Activated T-cell treated with anti-CD3 and anti-CD28 coated beads, Interleukin-2, amount 50 U/mL, for 48 hours (primary cell): ENCODE measurements around the gene APOE.
"Not testable (repeated sequence)": the region's sequence is repeated elsewhere in the genome, so short reads cannot be mapped to it uniquely, and the experiment has no call there.

Source experiments
- DNase-seq, 2 experiments: peaks; one replicate each; pipeline ENCODE4 v3.0.0-alpha.2; 2020

Gene APOE

GRCh38 chr19:44905437-44906160 is at the start of gene APOE:
Gene APOE, plus strand, starts transcription at chr19:44905796. Its CDS starts 829 bp downstream, at chr19:44906625.
- DNase-seq, result peak; percentile 42 to 47

GRCh38 chr19:44856421-44857083 is 49.0 kb upstream of the APOE start:
- no peak for DNase-seq

GRCh38 chr19:44857837-44858236 is 47.8 kb upstream of the APOE start:
- DNase-seq, result no peak

DNA sequence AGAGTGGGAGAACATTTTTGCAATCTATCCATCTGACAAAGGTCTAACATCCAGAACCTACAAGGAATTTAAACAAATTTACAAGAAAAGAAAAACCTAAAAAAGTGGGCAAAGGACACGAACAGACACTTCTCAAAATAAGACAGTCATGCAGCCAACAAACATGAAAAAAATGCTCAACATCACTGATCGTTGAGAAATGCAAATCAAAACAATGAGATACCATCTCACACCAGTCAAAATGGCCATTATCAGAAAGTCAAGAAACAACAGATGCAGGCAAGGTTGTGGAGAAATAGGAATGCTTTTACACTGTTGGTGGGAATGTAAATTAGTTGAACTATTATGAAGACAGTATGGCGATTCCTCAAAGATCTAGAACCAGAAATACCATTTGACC is 44.0 kb upstream of the APOE start:
- DNase-seq, result not testable (repeated sequence)

DNA sequence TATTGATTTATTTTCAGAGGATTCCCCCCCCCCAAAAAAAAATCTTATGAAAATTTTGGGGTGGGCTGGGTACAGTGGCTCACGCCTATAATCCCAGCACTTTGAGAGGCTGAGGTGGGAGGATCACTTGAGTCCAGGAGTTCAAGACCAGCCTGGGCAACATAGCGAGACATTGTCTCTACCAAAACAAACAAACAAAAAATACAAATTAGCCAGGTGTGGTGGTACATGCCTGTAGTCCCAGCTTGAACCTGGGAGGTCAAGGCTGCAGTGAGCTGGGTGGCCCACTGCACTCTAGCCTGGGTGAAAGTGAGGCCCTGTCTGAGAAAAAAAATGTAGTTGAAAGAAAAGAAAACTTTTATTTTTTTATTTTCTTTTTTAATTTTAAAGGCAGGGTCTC is 41.6 kb upstream of the APOE start:
- DNase-seq, result no peak

- no peak for DNase-seq
These were observed 40.3 kb upstream of the APOE start for GRCh38 chr19:44865196-44865767.

DNA sequence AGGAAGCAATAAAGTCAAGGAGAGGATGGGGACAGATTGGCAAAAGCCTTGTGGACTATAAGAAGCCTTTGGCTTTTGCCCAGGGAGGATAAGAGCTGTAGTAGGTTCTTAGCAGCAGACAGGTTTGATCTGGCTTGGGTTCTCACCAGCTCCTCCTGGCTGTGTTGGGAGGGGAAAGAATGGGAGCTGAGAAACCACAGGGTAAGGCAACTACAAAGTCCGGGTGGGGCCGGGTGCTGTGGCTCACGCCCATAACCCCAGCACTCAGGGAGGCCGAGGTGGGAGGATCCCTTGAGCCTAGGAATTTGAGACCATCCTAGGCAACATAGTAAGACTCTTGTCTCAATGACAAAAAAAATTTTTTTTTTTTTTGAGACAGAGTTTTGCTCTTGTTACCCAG is 38.9 kb upstream of the APOE start:
- no peak for DNase-seq

DNA sequence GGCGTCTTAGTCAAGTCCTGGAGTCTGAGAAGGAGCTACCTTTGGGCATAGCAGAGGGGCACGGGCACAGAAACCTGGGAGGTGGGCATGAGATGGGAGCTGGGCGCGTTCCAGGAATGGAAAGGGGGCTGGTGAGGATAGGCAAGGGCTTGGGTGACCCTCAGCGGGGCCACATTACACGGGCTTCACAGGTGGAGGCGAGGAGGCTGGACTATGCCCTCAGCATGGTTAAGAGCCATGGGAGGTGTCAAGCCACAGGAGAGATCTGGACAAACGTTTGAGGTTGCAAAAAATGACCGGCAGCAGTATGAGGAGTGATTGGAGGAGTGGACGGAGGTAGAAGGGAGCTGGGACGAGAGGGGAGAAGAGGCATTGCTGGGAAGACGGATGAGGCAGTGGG is 38.0 kb upstream of the APOE start:
- DNase-seq, result no peak

DNA sequence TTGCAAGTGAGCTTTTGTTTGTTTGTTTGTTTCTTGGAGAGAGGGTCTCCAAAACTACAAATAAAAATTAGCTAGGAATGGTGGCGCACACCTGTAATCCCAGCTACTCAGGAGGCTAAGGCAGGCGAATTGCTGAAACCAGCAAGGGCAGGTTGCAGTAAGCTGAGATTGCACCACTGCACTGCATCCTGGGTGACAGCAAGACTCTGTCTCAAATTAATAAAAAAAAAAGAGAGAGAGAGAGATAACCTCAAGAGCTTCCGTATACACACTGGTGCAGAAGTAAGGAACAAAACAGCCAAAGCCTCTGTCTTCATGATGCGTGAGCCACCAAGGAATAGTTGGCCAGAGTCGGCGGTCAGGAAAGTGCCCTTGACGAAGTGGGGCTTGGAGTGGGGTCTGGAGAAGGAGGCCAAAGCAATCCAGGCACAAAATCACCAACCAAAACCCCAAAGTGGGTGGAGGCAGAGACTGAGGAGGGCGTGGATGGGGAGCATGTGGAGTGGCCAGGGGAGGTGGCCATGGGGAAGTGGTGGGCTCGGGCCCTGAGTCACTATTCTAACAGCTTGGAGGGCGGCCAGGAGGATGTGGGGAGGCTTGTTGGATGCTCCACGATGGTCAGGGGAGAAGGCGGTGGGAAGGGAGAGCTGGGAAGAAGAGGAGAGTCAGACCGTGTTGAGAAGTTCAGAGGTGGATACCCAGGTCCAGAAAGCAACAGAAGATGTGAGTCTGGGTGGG is 35.7 kb upstream of the APOE start:
- DNase-seq, result no peak

DNA sequence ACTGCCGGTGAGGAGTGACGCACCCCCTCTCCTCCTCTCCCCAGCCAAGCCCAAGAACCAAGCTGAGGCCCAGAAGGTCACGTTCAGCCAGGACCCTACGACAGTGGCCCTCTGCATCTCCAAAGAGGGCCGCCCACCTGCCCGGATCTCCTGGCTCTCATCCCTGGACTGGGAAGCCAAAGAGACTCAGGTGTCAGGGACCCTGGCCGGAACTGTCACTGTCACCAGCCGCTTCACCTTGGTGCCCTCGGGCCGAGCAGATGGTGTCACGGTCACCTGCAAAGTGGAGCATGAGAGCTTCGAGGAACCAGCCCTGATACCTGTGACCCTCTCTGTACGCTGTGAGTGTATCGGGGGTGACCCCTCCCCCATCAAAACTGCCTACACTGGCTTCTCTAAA is 33.8 kb upstream of the APOE start:
- DNase-seq, result no peak

DNA sequence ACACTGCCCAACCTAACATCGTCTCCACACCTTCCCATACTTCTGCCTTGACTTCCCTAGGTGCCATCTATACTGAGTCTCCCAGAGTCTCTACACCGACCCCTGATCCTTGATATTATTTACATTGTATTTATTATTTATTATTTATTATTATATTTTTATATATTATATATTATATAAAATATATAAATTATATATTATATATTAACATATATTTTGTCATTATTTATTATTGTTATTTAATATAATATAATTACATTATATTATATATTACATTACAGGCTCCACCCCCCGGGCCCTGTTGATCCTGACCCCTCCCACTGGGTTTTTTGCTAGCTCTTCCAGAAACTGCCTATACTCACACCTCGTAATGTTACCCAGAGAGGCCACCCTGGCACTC is 32.9 kb upstream of the APOE start:
- no peak for DNase-seq

- no peak for DNase-seq
These were observed 31.3 kb upstream of the APOE start for GRCh38 chr19:44874317-44874716.

- DNase-seq, result no peak
These were observed 29.7 kb upstream of the APOE start for GRCh38 chr19:44875666-44876451.

DNA sequence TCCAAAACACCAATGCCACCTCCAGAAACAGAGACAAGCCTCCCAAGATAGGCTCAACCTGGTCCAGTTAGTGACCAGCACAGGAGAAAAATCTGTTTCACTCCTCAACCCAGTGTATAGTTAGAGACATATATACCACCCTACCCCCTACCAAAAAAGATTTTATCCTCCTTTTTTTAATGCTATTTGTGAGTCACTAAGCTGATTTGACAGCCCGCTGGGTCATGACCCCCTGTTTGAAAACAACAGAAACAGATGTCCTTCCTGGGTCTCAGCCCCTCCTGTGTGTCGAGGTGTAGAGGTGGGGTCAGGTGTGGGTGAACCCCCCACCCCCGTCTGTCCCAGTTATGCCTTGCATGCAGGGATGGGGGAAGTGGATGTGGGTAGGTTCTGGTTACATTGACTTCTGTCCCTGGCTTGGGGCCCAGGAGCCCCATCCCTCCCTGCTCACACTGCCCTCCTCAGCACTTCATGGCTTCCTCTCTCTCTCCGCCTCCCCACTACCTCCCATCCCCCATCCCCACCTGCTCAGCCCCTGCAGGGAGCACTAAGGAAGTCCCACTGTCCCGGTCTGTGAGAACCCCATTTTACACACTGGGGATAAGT is 28.6 kb upstream of the APOE start:
- no peak for DNase-seq

DNA sequence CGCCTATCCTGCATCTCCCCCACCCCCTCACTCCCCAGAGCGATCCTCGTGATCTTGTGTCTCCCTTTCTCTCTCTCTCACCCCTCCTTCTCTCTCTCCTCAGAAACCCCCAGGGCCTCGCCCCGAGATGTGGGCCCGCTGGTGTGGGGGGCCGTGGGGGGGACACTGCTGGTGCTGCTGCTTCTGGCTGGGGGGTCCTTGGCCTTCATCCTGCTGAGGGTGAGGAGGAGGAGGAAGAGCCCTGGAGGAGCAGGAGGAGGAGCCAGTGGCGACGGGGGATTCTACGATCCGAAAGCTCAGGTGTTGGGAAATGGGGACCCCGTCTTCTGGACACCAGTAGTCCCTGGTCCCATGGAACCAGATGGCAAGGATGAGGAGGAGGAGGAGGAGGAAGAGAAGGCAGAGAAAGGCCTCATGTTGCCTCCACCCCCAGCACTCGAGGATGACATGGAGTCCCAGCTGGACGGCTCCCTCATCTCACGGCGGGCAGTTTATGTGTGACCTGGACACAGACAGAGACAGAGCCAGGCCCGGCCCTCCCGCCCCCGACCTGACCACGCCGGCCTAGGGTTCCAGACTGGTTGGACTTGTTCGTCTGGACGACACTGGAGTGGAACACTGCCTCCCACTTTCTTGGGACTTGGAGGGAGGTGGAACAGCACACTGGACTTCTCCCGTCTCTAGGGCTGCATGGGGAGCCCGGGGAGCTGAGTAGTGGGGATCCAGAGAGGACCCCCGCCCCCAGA is 27.3 kb upstream of the APOE start:
- no peak for DNase-seq

GRCh38 chr19:44879309-44880065 is 26.1 kb upstream of the APOE start:
- DNase-seq, result no peak

DNA sequence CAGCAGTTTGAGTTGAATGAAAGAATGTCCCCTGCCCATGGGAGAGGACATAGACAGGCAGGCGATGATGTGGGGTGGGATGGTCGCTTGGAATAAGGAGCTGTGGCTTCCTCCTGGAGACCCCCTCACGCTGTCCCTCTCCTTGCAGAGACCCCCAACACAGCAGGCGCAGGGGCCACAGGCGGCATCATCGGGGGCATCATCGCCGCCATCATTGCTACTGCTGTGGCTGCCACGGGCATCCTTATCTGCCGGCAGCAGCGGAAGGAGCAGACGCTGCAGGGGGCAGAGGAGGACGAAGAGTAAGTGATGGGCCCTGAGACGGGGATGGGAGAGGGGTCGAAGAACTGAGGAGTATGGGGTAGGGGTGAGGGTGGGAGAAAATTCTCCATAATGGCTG is 23.5 kb upstream of the APOE start:
- DNase-seq, result no peak

- DNase-seq, result not testable (repeated sequence)
These were observed 22.8 kb upstream of the APOE start for GRCh38 chr19:44882619-44883397.

- DNase-seq, result no peak
These were observed 21.7 kb upstream of the APOE start for GRCh38 chr19:44883922-44884321.

GRCh38 chr19:44884566-44884965 is 21.0 kb upstream of the APOE start:
- no peak for DNase-seq
